LNCAP (cell line): ENCODE data around the gene CFAP44.

Source experiments
- TF ChIP-seq, protein P1 (sequence below): fragments of 450-650 bp; IDR thresholded peaks from 2 replicates; pipeline ENCODE4 v1.5.1; 2017; ENCODE audit warnings: mild to moderate bottlenecking

CFAP44 gene, protein sequence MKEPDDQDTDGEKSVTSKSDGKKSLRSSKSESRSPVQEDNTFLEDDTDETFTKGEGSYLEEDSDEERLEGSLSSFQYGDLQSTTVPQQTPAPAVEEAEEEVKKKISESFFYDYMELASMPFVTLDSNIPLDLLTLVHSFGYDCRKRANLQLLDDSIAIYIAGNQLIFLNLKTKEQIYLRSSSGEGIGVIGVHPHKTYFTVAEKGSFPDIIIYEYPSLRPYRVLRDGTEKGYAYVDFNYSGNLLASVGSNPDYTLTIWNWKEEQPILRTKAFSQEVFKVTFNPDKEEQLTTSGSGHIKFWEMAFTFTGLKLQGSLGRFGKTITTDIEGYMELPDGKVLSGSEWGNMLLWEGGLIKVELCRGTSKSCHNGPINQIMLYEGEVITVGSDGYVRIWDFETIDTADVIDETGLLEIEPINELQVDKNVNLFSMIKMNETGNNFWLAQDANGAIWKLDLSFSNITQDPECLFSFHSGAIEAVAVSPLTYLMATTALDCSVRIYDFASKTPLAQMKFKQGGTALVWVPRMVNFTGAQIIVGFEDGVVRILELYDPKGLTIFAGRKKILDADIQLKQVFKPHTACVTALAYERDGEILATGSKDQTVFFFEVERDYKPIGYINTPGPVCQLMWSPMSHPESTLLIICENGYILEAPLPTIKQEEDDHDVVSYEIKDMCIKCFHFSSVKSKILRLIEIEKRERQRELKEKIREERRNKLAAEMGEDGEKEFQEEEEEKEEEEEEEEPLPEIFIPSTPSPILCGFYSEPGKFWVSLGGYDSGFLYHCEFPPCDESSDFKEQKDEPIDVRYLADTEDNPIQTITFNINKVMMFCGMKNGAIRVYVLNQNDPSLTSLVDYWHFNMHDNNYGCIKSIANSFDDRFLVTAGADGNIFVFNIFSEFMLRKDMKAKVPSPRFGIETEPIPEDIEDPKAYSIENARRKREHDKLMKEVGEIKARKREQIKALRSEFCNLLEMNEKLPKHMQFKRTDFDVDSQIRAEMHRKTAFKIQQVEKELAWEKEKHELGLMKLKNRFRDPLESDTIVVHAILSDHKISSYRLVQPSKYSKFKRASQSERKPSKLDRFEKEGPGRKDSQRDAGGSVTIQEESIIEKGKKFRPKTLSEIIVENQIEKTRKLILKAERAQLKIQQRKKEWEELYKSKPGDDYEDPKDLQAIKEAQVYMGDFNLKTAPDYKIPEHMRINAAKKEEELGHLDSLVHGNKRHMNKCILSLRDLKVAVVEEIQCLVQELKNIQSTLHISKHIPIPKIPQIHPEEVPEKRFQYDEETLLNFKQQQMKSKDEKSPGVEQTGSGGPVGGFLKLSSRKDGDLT (N-terminal part only)

DNA sequence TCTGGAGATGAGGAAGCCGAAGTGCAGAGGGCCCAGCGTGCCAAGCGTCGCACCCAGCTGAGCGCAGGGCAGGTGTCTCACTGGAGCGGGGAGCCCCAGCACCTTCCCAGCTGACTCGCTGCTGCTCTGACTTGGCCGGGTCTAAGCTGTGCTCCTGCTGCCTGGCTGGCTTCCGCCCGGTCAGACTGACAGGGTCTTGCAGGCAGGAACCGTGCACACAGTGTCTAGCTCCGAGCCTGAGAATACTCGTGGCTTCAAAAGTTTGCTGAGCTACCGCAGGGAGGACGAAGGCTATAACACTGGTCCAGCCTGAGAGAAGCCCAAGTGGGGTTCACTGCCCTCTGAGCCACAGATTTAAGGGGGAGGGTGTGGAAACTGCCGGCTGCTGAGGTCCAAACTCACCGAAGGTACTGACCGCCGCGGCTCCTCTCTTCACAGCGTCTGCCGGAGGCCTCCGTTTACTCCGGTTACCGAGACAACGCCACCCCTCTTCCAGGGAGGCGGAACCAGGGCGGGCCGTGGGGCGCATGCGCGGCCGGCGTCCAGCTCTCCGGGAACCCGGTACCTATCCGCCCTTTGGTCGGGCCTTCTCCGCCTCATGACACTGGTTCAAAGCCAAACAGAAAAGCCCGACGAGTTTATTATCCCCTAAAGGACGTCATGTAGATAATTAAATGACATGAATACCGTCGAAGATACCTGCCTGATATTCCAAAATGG, at the start of gene CFAP44:
CFAP44 (minus strand) TSS at position 443 of the 720 bp plus-strand sequence. CDS start 7,829 bp downstream, outside the sequence.
- TF ChIP-seq, protein P1, sequence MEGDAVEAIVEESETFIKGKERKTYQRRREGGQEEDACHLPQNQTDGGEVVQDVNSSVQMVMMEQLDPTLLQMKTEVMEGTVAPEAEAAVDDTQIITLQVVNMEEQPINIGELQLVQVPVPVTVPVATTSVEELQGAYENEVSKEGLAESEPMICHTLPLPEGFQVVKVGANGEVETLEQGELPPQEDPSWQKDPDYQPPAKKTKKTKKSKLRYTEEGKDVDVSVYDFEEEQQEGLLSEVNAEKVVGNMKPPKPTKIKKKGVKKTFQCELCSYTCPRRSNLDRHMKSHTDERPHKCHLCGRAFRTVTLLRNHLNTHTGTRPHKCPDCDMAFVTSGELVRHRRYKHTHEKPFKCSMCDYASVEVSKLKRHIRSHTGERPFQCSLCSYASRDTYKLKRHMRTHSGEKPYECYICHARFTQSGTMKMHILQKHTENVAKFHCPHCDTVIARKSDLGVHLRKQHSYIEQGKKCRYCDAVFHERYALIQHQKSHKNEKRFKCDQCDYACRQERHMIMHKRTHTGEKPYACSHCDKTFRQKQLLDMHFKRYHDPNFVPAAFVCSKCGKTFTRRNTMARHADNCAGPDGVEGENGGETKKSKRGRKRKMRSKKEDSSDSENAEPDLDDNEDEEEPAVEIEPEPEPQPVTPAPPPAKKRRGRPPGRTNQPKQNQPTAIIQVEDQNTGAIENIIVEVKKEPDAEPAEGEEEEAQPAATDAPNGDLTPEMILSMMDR, result no peak

DNA sequence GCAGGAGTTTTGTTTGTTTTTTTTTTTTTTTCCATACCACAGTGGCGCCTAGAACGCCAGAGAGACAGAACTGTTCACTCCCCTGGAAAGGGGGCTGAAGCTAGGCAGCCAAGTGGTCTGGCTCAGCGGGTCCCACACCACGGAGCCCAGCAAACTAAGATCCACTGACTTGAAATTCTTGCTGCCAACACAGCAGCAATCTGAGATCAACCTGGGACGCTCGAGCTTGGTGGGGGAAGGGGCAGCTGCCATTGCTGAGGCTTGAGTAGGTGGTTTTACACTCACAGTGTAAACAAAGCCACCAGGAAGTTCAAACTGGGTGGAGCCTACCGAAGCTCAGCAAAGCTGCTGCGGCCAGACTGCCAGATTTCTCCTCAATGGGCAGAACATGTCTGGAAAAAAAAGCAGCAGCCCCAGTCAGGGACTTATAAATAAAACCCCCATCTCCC, 43.9 kb upstream of the CFAP44 start:
- TF ChIP-seq, protein P1, result no peak

DNA sequence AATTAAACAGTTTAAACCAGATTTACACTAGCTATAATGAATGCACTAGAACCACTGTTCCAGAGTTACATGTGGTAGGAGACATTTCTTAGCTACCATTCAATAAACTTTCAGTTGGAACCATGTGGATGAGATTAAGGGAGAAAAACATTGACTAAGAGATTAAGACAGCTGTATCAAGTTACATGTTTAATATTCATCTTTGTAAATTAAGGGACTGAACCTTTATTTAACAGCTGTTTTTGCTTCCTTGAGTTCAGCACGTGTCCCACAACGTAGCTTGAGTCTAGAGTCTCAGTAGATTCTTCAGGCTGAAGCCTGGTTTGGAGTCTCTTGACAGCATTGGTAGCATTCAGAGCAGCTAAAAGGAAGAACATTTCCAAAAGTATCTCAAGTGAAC, 27.2 kb upstream of the CFAP44 start:
- TF ChIP-seq, protein P1, result no peak

DNA sequence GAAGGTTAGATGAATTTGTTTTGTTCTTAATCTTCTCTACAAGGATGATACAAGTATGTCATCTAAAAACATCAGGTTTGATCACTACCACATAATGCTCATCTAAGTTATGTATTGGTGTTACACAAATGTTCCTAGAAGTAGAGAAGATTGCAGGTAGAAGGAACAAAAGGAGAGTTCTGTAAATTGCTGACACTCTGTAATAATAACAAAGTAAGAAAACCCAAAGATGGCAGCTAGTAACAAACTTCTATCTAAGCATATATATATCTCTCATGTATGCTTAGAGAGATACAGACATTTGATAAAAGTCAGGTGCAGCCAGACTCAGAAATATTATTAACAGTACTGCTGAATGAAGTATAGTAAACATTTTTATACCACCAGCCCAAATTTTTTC, 20.2 kb upstream of the CFAP44 start:
- TF ChIP-seq, protein P1, result no peak

DNA sequence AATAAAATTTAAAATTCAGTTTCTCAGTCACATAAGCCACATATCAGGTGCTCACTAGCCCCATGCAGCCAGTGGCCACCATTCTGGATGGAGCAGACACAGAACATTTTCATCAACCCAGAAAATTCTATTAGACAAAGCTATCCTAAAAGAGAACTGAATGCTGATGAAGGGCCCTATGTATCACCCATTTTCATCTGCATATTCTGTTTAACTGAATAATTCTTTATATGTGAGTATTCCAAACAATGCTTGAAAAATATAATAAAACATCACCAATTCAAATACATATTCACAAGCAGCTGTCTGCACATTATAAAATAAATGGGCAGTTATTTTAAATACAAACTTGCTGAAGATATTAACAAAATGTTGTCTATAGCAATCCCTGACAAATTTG, 14.2 kb upstream of the CFAP44 start:
- TF ChIP-seq, protein P1, result no peak

DNA sequence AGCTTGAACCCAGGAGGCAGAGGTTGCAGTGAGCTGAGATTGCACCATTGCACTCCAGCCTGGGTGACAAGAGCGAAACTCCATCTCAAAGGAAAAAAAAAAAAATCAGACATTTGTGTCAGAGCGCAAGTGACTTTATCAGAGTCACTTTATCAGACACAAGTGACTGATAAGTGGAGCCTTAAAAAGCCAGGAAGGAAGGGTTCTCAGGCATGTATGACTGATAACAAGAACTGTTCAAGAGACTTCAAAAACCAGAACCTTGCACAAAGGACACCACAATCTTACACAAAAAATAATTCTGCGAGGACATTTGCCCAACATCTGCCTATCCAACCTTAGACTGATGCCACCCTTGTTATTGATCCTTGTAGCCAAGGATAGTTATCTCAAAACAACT, 13.3 kb upstream of the CFAP44 start:
- TF ChIP-seq, protein P1, result no peak
